Liver (tissue), 9 donors: ENCODE measurements around the gene AOAH. TPM values are rescaled to one million over a fixed set of nuclear protein-coding genes. Genes with fewer than 3 reads are reported as not detected.

ENCODE experiments used
- DNase-seq: peaks from one replicate; pipeline ENCODE4 v3.0.0-alpha.2; 2017; ENCODE audit warnings: low spot score
- H3K27ac ChIP-seq, 2 donors: one replicate each; pipeline ENCODE4 v1.7.0; 2013; ENCODE audit warnings: inconsistent platforms in 2 of 2, low read length in 2 of 2, control low read depth in 1 of 2, low read depth in 1 of 2, mild to moderate bottlenecking in 1 of 2
- H3K27me3 ChIP-seq, 4 donors: one replicate each; pipeline versions ENCODE4 v1.6.1 to v1.7.0; 2013; ENCODE audit warnings: low read length in 3 of 4, inconsistent platforms in 1 of 4, mild to moderate bottlenecking in 1 of 4, moderate library complexity in 1 of 4; ENCODE audit not compliant: control insufficient read depth in 4 of 4, insufficient read depth in 4 of 4
- H3K36me3 ChIP-seq, 4 donors: one replicate each; pipeline versions ENCODE4 v1.6.1 to v1.7.0; 2013; ENCODE audit warnings: low read length in 3 of 4, mild to moderate bottlenecking in 3 of 4, low read depth in 1 of 4, moderate library complexity in 1 of 4; ENCODE audit not compliant: control insufficient read depth in 4 of 4, insufficient read depth in 3 of 4
- H3K4me1 ChIP-seq, 4 donors: one replicate each; pipeline versions ENCODE4 v1.6.1 to v1.7.0; 2013; ENCODE audit warnings: low read length in 3 of 4, mild to moderate bottlenecking in 3 of 4, moderate library complexity in 1 of 4; ENCODE audit not compliant: control insufficient read depth in 4 of 4, insufficient read depth in 4 of 4
- H3K4me3 ChIP-seq, 3 donors: one replicate each; pipeline versions ENCODE4 v1.6.1 to v1.7.0; 2013; ENCODE audit warnings: low read length in 3 of 3, control low read depth in 1 of 3, low read depth in 1 of 3, mild to moderate bottlenecking in 1 of 3
- H3K9ac ChIP-seq, 2 donors: one replicate each; pipeline ENCODE4 v1.7.0; 2013; ENCODE audit warnings: low read length in 2 of 2, mild to moderate bottlenecking in 2 of 2, moderate library complexity in 2 of 2, control low read depth in 1 of 2, low read depth in 1 of 2
- H3K9me3 ChIP-seq, 4 donors: one replicate each; pipeline versions ENCODE4 v1.6.1 to v1.7.0; 2013; ENCODE audit warnings: low read length in 3 of 4; ENCODE audit not compliant: control insufficient read depth in 4 of 4
- EGR1 ChIP-seq, 2 donors: IDR thresholded peaks; 2 replicates each; pipeline ENCODE4 v1.6.1; 2016 to 2018; ENCODE audit warnings: antibody characterized with exemption in 2 of 2, low read depth in 2 of 2
- FOXA1 ChIP-seq: IDR thresholded peaks from 2 replicates; pipeline ENCODE4 v1.6.1; 2016; ENCODE audit warnings: antibody characterized with exemption
- FOXA2 ChIP-seq: IDR thresholded peaks from 2 replicates; pipeline ENCODE4 v1.6.1; 2016; ENCODE audit warnings: antibody characterized with exemption
- GABPA ChIP-seq, 2 donors: IDR thresholded peaks in 1 of 2; conservative IDR thresholded peaks in 1 of 2; 2 replicates each; pipeline ENCODE4 v1.6.1; 2016; ENCODE audit warnings: antibody characterized with exemption in 2 of 2, mild to moderate bottlenecking in 1 of 2, moderate library complexity in 1 of 2
- HNF4A ChIP-seq, 2 donors: conservative IDR thresholded peaks; 2 replicates each; pipeline ENCODE4 v1.6.1; 2016; ENCODE audit warnings: antibody characterized with exemption in 2 of 2, mild to moderate bottlenecking in 2 of 2
- HNF4G ChIP-seq: IDR thresholded peaks from 2 replicates; pipeline ENCODE4 v1.6.1; 2016; ENCODE audit warnings: antibody characterized with exemption
- NR2F2 ChIP-seq: IDR thresholded peaks from 2 replicates; pipeline ENCODE4 v1.6.1; 2016; ENCODE audit warnings: antibody characterized with exemption
- RAD21 ChIP-seq, 2 donors: IDR thresholded peaks; 2 replicates each; pipeline ENCODE4 v1.6.1; 2016; ENCODE audit warnings: antibody characterized with exemption in 2 of 2, mild to moderate bottlenecking in 2 of 2
- SP1 ChIP-seq: IDR thresholded peaks from 2 replicates; pipeline ENCODE4 v1.6.1; 2018; ENCODE audit warnings: antibody characterized with exemption, mild to moderate bottlenecking
- TAF1 ChIP-seq: conservative IDR thresholded peaks from 2 replicates; pipeline ENCODE4 v1.6.1; 2016; ENCODE audit warnings: antibody characterized with exemption, mild to moderate bottlenecking
- YY1 ChIP-seq: IDR thresholded peaks from 2 replicates; pipeline ENCODE4 v1.6.1; 2016; ENCODE audit warnings: antibody characterized with exemption, mild to moderate bottlenecking
- WGBS: extraction: QIAGEN DNeasy Blood & Tissue Kit; methylation state at CpG from one replicate; pipeline ENCODE4 v1.1.7; 2013; 5-methylcytosine and 5-hydroxymethylcytosine counted together
- polyA plus RNA-seq, 2 donors: library from polyadenylated mRNA; stranded (reverse) in 1 of 2; unstranded in 1 of 2; fragments of 200-250 nt in 1 of 2; fragments of >200 nt in 1 of 2; fragmentation: Nextera tagmentation in 1 of 2; extraction: Ambion mirVana in 1 of 2; gene quantifications; one replicate each; pipeline versions ENCODE4 v1.2.1 to v1.2.3, GENCODE V29; 2013 to 2015
- total RNA-seq, 2 donors: library from RNA; depleted of rRNA; stranded (reverse); fragments of >200 nt; gene quantifications; one replicate each; pipeline ENCODE4 v1.2.3, GENCODE V29; 2014
- TF ChIP-seq, protein P1 (sequence below): fragments of 150-350 bp; IDR thresholded peaks from 2 replicates; pipeline ENCODE4 v1.5.1; 2017; ENCODE audit warnings: improper control_type of control experiment, low read depth, low read length; ENCODE audit not compliant: missing input control
- TF ChIP-seq, protein P2 (sequence below): IDR thresholded peaks from 2 replicates; pipeline ENCODE4 v1.6.1; 2016; ENCODE audit warnings: antibody characterized with exemption
- TF ChIP-seq, protein P3 (sequence below): IDR thresholded peaks from 2 replicates; pipeline ENCODE4 v1.6.1; 2016; ENCODE audit warnings: antibody characterized with exemption, mild to moderate bottlenecking
- donor health status: healthy.
- donor health status: healthy.
- donor health status: healthy.
- donor health status: healthy.
- donor health status: healthy.

Gene AOAH
- total and polyA plus RNA-seq, 4 donors: 2.4 to 26.7 (median 5.8) TPM

- TF ChIP-seq, protein P1, sequence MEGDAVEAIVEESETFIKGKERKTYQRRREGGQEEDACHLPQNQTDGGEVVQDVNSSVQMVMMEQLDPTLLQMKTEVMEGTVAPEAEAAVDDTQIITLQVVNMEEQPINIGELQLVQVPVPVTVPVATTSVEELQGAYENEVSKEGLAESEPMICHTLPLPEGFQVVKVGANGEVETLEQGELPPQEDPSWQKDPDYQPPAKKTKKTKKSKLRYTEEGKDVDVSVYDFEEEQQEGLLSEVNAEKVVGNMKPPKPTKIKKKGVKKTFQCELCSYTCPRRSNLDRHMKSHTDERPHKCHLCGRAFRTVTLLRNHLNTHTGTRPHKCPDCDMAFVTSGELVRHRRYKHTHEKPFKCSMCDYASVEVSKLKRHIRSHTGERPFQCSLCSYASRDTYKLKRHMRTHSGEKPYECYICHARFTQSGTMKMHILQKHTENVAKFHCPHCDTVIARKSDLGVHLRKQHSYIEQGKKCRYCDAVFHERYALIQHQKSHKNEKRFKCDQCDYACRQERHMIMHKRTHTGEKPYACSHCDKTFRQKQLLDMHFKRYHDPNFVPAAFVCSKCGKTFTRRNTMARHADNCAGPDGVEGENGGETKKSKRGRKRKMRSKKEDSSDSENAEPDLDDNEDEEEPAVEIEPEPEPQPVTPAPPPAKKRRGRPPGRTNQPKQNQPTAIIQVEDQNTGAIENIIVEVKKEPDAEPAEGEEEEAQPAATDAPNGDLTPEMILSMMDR: no peak
- TF ChIP-seq FOXA1: no peak
These were observed 75.9 kb downstream of the AOAH start (continued) for GRCh38 chr7:36648441-36648840.

- 86% methylated on average over 4 of the region's 4 CpGs for WGBS
- no peaks in the 10 kb centered on the region for H3K36me3 ChIP-seq
- TF ChIP-seq, protein P2, sequence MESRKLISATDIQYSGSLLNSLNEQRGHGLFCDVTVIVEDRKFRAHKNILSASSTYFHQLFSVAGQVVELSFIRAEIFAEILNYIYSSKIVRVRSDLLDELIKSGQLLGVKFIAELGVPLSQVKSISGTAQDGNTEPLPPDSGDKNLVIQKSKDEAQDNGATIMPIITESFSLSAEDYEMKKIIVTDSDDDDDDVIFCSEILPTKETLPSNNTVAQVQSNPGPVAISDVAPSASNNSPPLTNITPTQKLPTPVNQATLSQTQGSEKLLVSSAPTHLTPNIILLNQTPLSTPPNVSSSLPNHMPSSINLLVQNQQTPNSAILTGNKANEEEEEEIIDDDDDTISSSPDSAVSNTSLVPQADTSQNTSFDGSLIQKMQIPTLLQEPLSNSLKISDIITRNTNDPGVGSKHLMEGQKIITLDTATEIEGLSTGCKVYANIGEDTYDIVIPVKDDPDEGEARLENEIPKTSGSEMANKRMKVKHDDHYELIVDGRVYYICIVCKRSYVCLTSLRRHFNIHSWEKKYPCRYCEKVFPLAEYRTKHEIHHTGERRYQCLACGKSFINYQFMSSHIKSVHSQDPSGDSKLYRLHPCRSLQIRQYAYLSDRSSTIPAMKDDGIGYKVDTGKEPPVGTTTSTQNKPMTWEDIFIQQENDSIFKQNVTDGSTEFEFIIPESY: no peak
- TF ChIP-seq FOXA2: no peak
- no peak for TF ChIP-seq NR2F2
- no peak for TF ChIP-seq SP1
- no peak overlapping the region for H3K9ac ChIP-seq
- H3K4me3 ChIP-seq: no peak overlapping the region
- H3K27ac ChIP-seq: no peak overlapping the region
- H3K9me3 ChIP-seq: no peaks in the 10 kb centered on the region
- no peaks in the 10 kb centered on the region for H3K27me3 ChIP-seq
- no peak for DNase-seq
- no peaks in the 10 kb centered on the region for H3K4me1 ChIP-seq
These were observed 79.5 kb downstream of the AOAH start for GRCh38 chr7:36644625-36645422.

DNA sequence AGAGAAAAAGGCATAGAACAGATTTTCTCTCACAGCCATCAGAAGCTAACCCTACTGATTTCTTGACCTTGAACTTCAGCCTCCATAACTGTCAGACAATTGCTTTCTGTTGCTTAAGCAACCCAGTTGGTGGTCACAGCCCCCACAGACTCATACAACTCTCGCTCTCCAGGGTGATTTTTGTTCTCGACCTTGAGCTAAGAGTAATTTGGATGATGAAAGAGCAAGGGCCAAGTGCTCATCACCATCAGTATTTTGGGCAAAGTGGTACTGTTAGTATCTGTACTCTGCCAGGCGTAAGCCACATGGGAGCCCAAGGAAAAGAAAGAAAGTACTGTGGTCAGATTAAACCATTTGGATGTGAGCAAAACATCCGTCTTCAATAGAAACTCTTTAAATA, 81.9 kb downstream of the AOAH start:
- no peaks in the 10 kb centered on the region for H3K4me1 ChIP-seq
- H3K36me3 ChIP-seq: no peaks in the 10 kb centered on the region
- WGBS: 87% methylated on average over 4 of the region's 4 CpGs
- H3K27me3 ChIP-seq: no peaks in the 10 kb centered on the region
- H3K27ac ChIP-seq: no peak overlapping the region
- TF ChIP-seq FOXA2 (no peak), YY1 (no peak), RAD21 (IDR thresholded peaks at IDR 0.05) (no peak), EGR1 (IDR thresholded peaks at IDR 0.05; ENCODE audit: low read depth in 2 of 2) (no peak), HNF4A (conservative IDR thresholded peaks at IDR 0.05) (no peak), HNF4G (no peak), GABPA (IDR thresholded peaks at IDR 0.05 in 1 of 2, conservative IDR thresholded peaks at IDR 0.05 in 1 of 2) (no peak), TAF1 (no peak), NR2F2 (no peak)
- TF ChIP-seq, protein P3, sequence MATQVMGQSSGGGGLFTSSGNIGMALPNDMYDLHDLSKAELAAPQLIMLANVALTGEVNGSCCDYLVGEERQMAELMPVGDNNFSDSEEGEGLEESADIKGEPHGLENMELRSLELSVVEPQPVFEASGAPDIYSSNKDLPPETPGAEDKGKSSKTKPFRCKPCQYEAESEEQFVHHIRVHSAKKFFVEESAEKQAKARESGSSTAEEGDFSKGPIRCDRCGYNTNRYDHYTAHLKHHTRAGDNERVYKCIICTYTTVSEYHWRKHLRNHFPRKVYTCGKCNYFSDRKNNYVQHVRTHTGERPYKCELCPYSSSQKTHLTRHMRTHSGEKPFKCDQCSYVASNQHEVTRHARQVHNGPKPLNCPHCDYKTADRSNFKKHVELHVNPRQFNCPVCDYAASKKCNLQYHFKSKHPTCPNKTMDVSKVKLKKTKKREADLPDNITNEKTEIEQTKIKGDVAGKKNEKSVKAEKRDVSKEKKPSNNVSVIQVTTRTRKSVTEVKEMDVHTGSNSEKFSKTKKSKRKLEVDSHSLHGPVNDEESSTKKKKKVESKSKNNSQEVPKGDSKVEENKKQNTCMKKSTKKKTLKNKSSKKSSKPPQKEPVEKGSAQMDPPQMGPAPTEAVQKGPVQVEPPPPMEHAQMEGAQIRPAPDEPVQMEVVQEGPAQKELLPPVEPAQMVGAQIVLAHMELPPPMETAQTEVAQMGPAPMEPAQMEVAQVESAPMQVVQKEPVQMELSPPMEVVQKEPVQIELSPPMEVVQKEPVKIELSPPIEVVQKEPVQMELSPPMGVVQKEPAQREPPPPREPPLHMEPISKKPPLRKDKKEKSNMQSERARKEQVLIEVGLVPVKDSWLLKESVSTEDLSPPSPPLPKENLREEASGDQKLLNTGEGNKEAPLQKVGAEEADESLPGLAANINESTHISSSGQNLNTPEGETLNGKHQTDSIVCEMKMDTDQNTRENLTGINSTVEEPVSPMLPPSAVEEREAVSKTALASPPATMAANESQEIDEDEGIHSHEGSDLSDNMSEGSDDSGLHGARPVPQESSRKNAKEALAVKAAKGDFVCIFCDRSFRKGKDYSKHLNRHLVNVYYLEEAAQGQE: no peak
- TF ChIP-seq, protein P1: no peak
- TF ChIP-seq, protein P2: no peak
- DNase-seq: no peak
- no peaks in the 10 kb centered on the region for H3K9me3 ChIP-seq
- no peak overlapping the region for H3K9ac ChIP-seq
- no peak overlapping the region for H3K4me3 ChIP-seq
